GM11168 (cell line): ENCODE measurements around the gene ANGPTL4.
"Not testable (repeated sequence)": the region's sequence is repeated elsewhere in the genome, so short reads cannot be mapped to it uniquely, and the experiment has no call there.

Experiments
- in situ Hi-C: fragments of 300-500 bp; cut with MboI; formaldehyde crosslinking; loops from one replicate; pipeline ENCODE4 v1.12.0; 2022; ENCODE audit warnings: low sequenced_read_pairs; ENCODE audit not compliant: unreplicated experiment

ANGPTL4 gene

GRCh38 chr19:8334458-8335342 lies 29.3 kb upstream of the ANGPTL4 start:
- in situ Hi-C loops: no loop called here

GRCh38 chr19:8335343-8336071 lies 28.4 kb upstream of the ANGPTL4 start:
- in situ Hi-C loops: no loop called here

- in situ Hi-C loops: no loop called here
Measured at GRCh38 chr19:8336072-8336569, 27.8 kb upstream of the ANGPTL4 start.

GRCh38 chr19:8336660-8337059 lies 27.3 kb upstream of the ANGPTL4 start:
- in situ Hi-C loops: no loop called here

- in situ Hi-C loops: no loop called here
Measured at GRCh38 chr19:8337728-8338127, 26.2 kb upstream of the ANGPTL4 start.

- in situ Hi-C loops: no loop called here
Measured at GRCh38 chr19:8338835-8339234, 25.1 kb upstream of the ANGPTL4 start.

GRCh38 chr19:8340341-8341096 lies 23.4 kb upstream of the ANGPTL4 start:
- in situ Hi-C loops: no loop called here

GRCh38 chr19:8341504-8341903 lies 22.5 kb upstream of the ANGPTL4 start:
- in situ Hi-C loops: not testable (repeated sequence)

- in situ Hi-C loops: no loop called here
Measured at GRCh38 chr19:8342316-8342683, 21.7 kb upstream of the ANGPTL4 start.

GRCh38 chr19:8342684-8343482 lies 21.1 kb upstream of the ANGPTL4 start, which contains the start of gene KANK3:
TSS of gene KANK3 (minus strand) at chr19:8343262. CDS start at chr19:8337828, 5,434 bp downstream.
- in situ Hi-C loops: no loop called here

GRCh38 chr19:8343483-8343844 lies 20.5 kb upstream of the ANGPTL4 start:
- in situ Hi-C loops: no loop called here

- in situ Hi-C loops: not testable (repeated sequence)
Measured at GRCh38 chr19:8349629-8350372, 14.2 kb upstream of the ANGPTL4 start.

- in situ Hi-C loops: no loop called here
Measured at GRCh38 chr19:8352134-8352827, 11.7 kb upstream of the ANGPTL4 start.

GRCh38 chr19:8352845-8353244 lies 11.1 kb upstream of the ANGPTL4 start:
- in situ Hi-C loops: not testable (repeated sequence)

GRCh38 chr19:8355631-8356402 lies 8.1 kb upstream of the ANGPTL4 start:
- in situ Hi-C loops: no loop called here

- in situ Hi-C loops: no loop called here
Measured at GRCh38 chr19:8357007-8357521, 6.9 kb upstream of the ANGPTL4 start.

- in situ Hi-C loops: no loop called here
Measured at GRCh38 chr19:8358948-8359347, 5.0 kb upstream of the ANGPTL4 start.

- in situ Hi-C loops: no loop called here
Measured at GRCh38 chr19:8360196-8360595, 3.8 kb upstream of the ANGPTL4 start.
